Urothelium cell line (cell line): Measurements from ENCODE around the gene SPEN.
"Not testable (repeated sequence)": the region's sequence is repeated elsewhere in the genome, so short reads cannot be mapped to it uniquely, and the experiment has no call there.

Source experiments
- DNase-seq: peaks from one replicate; pipeline ENCODE4 v3.0.0; 2011; ENCODE audit warnings: low spot score, mixed read lengths
- FAIRE-seq: peaks from 2 replicates; lab custom pipeline; 2011; peaks lifted over from hg19 to GRCh38; lab: Jason Lieb, UNC

SPEN gene

GRCh38 chr1:15974855-15975254, 127.3 kb downstream of the SPEN start:
- DNase-seq: no peak
- no peak for FAIRE-seq

DNA sequence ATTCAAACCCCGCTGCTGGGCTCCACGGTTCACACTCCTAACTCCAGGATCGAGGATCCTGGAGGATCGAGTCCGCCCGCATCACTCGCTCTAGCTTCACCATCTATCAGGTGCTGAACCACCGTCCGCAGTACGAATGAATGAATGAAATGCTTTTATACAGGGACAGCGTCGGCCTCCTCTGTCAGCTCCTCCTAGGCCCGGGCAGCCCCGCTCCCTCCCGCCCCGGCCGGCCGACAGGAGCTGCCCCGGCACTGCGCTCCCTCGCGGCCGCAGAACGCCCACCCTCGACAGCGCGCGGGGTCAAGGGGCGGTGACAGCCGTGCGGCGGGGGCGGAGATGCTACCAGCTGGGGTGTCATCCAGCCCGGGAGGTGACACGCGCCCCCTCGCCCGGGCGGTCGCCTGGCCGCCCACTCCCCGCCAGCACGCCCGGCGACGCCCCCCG, 127.9 kb downstream of the SPEN start:
- DNase-seq (peak; percentile 66), FAIRE-seq (peak; percentile 69)

GRCh38 chr1:15975805-15976680, 128.5 kb downstream of the SPEN start, which contains the start of gene ZBTB17:
TSS of gene ZBTB17 (minus strand) at chr1:15976101. CDS start at chr1:15948495, 27,606 bp downstream.
- DNase-seq (peak; percentile 96), FAIRE-seq (no peak)

- not testable (repeated sequence) for FAIRE-seq, DNase-seq
Measured at GRCh38 chr1:15977947-15978346, 130.4 kb downstream of the SPEN start.

DNA sequence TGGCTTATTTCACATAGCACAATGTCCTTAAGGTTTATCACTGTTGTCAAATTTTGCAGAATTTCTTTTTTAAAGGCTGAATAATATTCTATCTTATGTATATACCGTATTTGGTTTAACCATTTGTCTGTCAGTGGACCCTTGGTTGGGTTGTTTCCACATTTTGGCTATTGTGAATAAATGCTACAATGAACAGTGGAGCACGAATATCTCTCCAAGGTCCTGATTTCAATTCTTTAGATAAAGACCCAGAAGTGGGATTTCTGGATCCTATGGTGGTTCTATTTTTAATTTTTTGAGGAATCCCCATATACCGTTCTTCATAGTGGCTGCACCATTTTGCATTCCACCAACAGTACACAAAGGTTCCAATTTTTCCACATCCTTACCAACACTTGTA, 134.2 kb downstream of the SPEN start:
- DNase-seq (no peak), FAIRE-seq (no peak)

GRCh38 chr1:15983275-15983674, 135.8 kb downstream of the SPEN start:
- FAIRE-seq (no peak), DNase-seq (no peak)

DNA sequence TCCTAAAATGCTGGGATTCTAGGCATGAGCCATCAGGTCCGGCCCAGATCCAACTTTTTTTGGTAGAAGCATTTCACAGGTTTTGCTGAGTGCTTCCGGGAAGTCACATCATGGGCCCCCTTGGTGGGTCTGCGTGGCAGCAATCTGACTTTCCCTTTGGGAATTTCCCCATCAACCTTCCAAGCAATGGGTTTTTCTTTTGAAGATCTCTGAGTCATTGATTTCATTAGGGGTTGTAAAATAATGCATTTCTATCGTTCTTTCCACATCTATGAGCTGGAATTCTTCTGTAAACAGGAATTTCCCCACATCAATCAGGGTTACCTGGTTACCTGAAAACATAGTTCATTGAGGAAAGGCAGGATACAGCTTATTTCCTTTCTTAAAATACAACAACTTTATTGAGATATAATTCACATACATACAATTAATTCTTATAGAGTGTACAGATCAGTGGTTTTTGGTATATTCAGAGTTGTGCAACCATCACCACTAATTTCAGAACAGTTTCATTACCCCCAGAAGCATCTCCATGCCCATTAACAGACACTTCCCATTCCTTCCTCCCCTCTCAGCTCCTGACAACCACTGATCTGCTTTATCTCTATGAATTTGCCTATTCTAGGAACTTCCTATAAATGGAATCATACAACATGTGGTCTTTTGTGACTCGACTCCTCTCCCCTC, 138.2 kb downstream of the SPEN start:
- DNase-seq: no peak
- FAIRE-seq: no peak

DNA sequence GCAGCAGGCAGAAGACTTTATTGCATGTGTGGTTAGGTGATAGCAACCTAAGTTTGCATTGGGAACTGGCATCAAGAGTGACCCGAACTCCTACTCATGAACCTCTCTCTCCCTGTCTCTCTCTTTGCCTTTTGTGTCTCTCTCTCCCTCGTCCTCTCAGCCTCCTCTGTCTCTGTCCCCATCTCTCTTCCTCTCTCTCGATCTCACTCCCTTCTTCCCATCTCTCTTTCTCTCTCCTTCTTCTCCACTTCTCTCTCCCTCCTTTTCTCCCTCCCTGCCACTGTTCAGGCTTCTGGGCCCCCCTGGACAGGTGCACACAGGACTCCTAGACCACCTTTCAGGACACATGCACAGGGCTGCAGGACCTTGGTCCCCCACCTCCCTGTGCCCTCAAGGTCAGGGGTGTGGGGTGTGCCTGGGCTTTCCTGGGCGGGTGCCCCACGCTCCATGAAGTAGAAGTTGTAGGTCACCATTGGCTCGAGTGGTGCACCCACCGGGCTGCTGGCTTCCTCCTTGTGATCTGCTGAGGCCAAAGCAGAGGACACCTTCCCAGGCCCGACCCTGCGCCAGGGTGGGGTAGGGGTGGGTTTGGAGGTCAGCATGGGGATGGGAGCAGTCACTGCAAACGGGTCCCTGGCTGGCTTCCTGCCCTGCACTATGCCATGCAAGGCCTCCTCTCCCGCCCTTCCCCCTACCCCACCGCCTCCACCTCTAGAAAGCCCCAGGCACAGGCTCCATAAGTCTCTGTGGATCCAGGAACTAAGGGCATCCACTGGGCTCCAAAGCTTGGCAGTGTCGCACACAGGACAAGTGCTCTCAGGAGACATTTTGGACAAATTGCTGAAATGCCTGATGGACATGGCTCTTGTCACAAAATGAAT, 141.6 kb downstream of the SPEN start:
- DNase-seq: no peak
- FAIRE-seq: no peak

GRCh38 chr1:15989776-15990175, 142.3 kb downstream of the SPEN start:
- no peak for DNase-seq
- FAIRE-seq: no peak
